Osteocyte (in vitro differentiated cells): ENCODE measurements around the gene FAM32A. TPM values are rescaled to one million over a fixed set of nuclear protein-coding genes. Genes with fewer than 3 reads are reported as not detected.

Experiments used
- DNase-seq: peaks from one replicate; pipeline ENCODE4 v3.0.0; 2021; ENCODE audit warnings: mixed read lengths; ENCODE audit not compliant: unreplicated experiment; ENCODE audit errors: extremely low spot score
- H3K27ac Mint-ChIP-seq: one replicate; pipeline ENCODE4 v1.8.0; 2021; ENCODE audit warnings: mild to moderate bottlenecking, mixed read lengths; ENCODE audit not compliant: unreplicated experiment
- H3K27me3 Mint-ChIP-seq: one replicate; pipeline ENCODE4 v1.8.0; 2021; ENCODE audit warnings: mixed read lengths; ENCODE audit not compliant: unreplicated experiment
- H3K36me3 Mint-ChIP-seq: one replicate; pipeline ENCODE4 v1.8.0; 2021; ENCODE audit warnings: mixed read lengths; ENCODE audit not compliant: unreplicated experiment
- H3K4me1 Mint-ChIP-seq: one replicate; pipeline ENCODE4 v1.8.0; 2021; ENCODE audit warnings: mixed read lengths; ENCODE audit not compliant: unreplicated experiment
- H3K4me3 Mint-ChIP-seq: one replicate; pipeline ENCODE4 v1.8.0; 2021; ENCODE audit warnings: mild to moderate bottlenecking, moderate library complexity, mixed read lengths; ENCODE audit not compliant: unreplicated experiment
- H3K9me3 Mint-ChIP-seq: one replicate; pipeline ENCODE4 v1.8.0; 2021; ENCODE audit warnings: mixed read lengths; ENCODE audit not compliant: unreplicated experiment
- total RNA-seq: library from RNA; stranded (reverse); gene quantifications from 2 replicates; pipeline ENCODE4 v1.2.1, GENCODE V29; 2021
- TF ChIP-seq, protein P1 (sequence below): fragments of 200-600 bp; sonication (generic); IDR thresholded peaks from 2 replicates; pipeline ENCODE4 v1.5.0; 2021; ENCODE audit warnings: antibody characterized with exemption, mild to moderate bottlenecking, moderate library complexity

The FAM32A gene
- total RNA-seq, 1 donor from 2014 or later = 78.8 TPM

DNA sequence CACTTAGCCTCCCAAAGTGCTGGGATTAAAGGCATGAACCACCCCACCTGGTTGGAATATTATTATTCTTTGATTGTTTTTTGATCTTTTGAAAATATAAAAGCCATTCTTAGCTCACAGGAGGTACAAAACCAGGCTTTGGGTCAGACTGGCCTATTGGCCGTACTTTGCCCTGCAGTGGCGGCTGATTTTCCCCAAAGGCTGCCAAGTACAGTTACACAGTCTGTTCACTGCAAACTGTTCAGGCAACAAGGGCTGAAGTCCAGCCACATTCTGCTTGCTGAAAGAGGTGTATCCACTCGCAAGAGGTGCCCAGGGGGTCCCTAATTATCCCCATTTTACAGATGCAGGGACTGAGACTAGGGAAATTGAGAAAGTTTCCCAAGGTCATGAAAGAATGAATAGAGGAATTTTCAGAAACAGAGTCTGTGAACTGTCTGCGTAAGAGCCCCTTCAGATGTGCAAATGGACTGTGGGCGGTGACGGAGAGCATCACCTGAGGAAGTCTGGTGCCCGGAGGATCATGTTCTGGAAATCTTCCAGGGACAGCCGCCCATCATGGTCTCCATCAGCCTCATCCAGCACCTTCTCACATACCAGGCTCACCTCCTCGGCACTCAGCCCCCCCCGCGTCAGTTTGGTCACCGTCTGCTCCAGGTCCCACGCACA lies 20.9 kb upstream of the FAM32A start:
- no peak for DNase-seq
- TF ChIP-seq, protein P1, sequence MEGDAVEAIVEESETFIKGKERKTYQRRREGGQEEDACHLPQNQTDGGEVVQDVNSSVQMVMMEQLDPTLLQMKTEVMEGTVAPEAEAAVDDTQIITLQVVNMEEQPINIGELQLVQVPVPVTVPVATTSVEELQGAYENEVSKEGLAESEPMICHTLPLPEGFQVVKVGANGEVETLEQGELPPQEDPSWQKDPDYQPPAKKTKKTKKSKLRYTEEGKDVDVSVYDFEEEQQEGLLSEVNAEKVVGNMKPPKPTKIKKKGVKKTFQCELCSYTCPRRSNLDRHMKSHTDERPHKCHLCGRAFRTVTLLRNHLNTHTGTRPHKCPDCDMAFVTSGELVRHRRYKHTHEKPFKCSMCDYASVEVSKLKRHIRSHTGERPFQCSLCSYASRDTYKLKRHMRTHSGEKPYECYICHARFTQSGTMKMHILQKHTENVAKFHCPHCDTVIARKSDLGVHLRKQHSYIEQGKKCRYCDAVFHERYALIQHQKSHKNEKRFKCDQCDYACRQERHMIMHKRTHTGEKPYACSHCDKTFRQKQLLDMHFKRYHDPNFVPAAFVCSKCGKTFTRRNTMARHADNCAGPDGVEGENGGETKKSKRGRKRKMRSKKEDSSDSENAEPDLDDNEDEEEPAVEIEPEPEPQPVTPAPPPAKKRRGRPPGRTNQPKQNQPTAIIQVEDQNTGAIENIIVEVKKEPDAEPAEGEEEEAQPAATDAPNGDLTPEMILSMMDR = no peak
- Mint-ChIP-seq H3K9me3 (no peaks in the 10 kb centered on the region), H3K27me3 (no peaks in the 10 kb centered on the region), H3K4me3 (no peak overlapping the region), H3K4me1 (peaks cover 19% of the 10 kb centered on the region), H3K27ac (no peak overlapping the region), H3K36me3 (no peaks in the 10 kb centered on the region)

DNA sequence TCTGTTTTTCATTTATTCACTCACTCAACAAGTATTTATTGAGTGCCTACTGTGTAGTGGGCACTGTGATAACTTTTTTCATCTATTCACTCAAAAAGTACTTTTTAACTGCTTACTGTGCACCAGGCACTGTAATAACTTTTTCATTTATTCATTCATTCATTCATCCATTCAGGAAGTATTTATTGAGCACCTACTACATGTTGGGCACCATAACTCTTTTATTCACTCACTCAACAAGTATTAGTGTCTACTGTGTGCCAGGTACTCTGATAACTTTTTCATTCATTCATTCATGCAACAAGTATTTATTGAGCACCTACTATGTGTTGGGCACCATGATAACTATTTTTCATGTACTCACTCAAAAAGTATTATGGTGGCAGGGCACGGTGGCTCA lies 18.8 kb upstream of the FAM32A start:
- Mint-ChIP-seq H3K4me3 (no peak overlapping the region), H3K27me3 (no peaks in the 10 kb centered on the region), H3K36me3 (no peaks in the 10 kb centered on the region), H3K4me1 (peaks cover 12% of the 10 kb centered on the region), H3K27ac (no peak overlapping the region), H3K9me3 (no peaks in the 10 kb centered on the region)
- no peak for DNase-seq
- TF ChIP-seq, protein P1 = no peak

DNA sequence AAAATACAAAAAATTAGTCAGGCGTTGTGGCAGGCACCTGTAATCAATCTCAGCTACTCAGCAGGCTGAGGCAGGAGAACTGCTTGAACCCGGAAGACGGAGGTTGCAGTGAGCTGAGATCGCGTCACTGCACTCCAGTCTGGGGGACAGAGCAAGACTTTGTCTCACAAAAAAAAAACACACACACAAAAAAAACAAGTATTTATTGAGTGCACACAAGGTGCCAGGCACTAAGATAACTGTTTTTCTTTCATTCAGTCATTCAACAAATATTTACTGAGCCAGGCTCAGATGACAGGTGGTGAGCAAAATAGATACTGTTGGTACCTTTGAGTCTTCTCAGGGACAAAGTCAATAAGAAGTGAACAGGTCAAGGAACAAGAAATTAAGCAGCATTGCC lies 18.2 kb upstream of the FAM32A start:
- H3K27ac Mint-ChIP-seq = no peak overlapping the region
- H3K36me3 Mint-ChIP-seq = no peaks in the 10 kb centered on the region
- no peak overlapping the region for H3K4me3 Mint-ChIP-seq
- peaks cover 5% of the 10 kb centered on the region for H3K4me1 Mint-ChIP-seq
- H3K27me3 Mint-ChIP-seq = no peaks in the 10 kb centered on the region
- TF ChIP-seq, protein P1 = no peak
- no peak for DNase-seq
- H3K9me3 Mint-ChIP-seq = no peaks in the 10 kb centered on the region

DNA sequence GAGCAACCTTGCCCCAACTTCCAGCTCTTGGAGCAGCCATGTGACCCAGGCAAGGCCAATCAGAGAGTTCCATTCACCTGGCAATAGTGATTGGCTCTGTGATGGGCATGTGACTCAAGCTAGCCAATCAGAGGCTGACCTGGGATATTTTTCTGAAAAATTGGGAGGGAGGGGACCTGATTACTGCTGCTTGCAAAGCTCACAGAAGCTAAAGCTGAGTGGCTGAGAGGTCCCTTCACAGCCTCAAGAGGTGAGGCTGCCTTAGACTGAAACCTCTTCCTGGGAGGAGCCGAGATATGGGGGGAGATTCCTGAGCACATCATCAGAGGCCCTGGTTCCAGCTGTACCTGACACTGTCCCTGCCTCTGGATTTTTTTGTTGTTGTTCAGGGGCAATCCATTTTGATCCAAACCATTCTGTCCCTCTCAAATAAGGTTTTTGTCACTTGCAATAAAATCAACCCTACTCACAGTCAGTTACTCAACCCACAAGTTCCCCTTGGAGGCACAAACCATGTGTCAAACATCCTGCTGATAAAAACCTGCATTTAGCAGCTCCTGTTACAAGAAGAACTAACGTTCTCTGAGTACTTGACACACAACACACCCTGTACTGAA lies 16.6 kb upstream of the FAM32A start:
- Mint-ChIP-seq H3K9me3 (no peaks in the 10 kb centered on the region), H3K4me3 (no peak overlapping the region), H3K36me3 (no peaks in the 10 kb centered on the region), H3K27ac (no peak overlapping the region), H3K27me3 (no peaks in the 10 kb centered on the region), H3K4me1 (peaks cover 17% of the 10 kb centered on the region)
- TF ChIP-seq, protein P1 = no peak
- no peak for DNase-seq

DNA sequence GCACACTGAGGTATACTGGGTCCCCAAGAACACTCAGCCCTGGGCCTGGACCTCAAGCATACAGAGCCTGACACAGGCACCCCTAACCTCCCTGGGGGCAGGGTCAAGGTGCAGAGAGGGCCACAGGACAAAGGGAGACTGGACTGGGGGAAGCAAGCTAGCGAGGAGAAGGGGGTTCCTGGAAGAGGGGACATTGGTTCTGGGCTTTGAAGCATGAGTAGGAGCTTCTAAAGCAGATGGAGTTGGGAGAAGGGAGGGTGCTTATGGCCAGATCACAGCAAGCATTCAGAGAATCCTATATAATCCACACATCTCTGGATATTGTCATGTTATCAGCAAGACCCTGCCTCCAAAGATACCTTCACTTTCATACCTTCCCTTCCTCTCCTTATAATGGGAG lies 15.1 kb upstream of the FAM32A start:
- Mint-ChIP-seq H3K36me3 (no peaks in the 10 kb centered on the region), H3K27me3 (no peaks in the 10 kb centered on the region), H3K27ac (no peak overlapping the region), H3K9me3 (no peaks in the 10 kb centered on the region), H3K4me3 (no peak overlapping the region), H3K4me1 (peaks cover 18% of the 10 kb centered on the region)
- TF ChIP-seq, protein P1 = no peak
- DNase-seq = no peak
